NOMO-1 treated with dmso at 0.1 percent for 144 hours (cell line): Measurements from ENCODE around the gene PTGER3.
"Not testable (repeated sequence)": the region's sequence is repeated elsewhere in the genome, so short reads cannot be mapped to it uniquely, and the experiment has no call there.

Source experiments
- DNase-seq: peaks from one replicate; lab custom pipeline; 2025; ENCODE audit not compliant: unreplicated experiment; lab: John Stamatoyannopoulos, UW

PTGER3 gene

GRCh38 chr1:70961374-70961975 lies 86.1 kb downstream of the PTGER3 start:
- DNase-seq, result no peak

- DNase-seq, result peak; percentile 4
Measured at GRCh38 chr1:70948396-70949017, 99.1 kb downstream of the PTGER3 start.

GRCh38 chr1:70947835-70948234 lies 99.8 kb downstream of the PTGER3 start:
- no peak for DNase-seq

- no peak for DNase-seq
Measured at GRCh38 chr1:70945676-70946075, 101.9 kb downstream of the PTGER3 start.

- DNase-seq, result no peak
Measured at GRCh38 chr1:70945251-70945650, 102.4 kb downstream of the PTGER3 start.

GRCh38 chr1:70941563-70941962 lies 106.1 kb downstream of the PTGER3 start:
- DNase-seq, result no peak

GRCh38 chr1:70940398-70940797 lies 107.2 kb downstream of the PTGER3 start:
- not testable (repeated sequence) for DNase-seq

GRCh38 chr1:70934194-70934961 lies 113.2 kb downstream of the PTGER3 start:
- DNase-seq, result no peak

- DNase-seq, result no peak
Measured at GRCh38 chr1:70930062-70930461, 117.6 kb downstream of the PTGER3 start.

GRCh38 chr1:70922196-70922595 lies 125.4 kb downstream of the PTGER3 start:
- DNase-seq, result no peak
